NCI-H460 (cell line): ENCODE data around the gene DPYSL3. TPM values are rescaled to one million over a fixed set of nuclear protein-coding genes. Genes with fewer than 3 reads are reported as not detected.

Source experiments
- DNase-seq: peaks from one replicate; pipeline ENCODE4 v3.0.0-alpha.2; 2016; ENCODE audit warnings: low read depth; ENCODE audit errors: extremely low read depth
- total RNA-seq: library from RNA; depleted of rRNA; stranded (reverse); fragments of >200 nt; shearing (Covaris generic); gene quantifications from 2 replicates; pipeline ENCODE4 v1.2.3, GENCODE V29; 2014

Gene DPYSL3
- total RNA-seq, 1 experiment from 2014 or later: 12.4 TPM

- no peak for DNase-seq
Measured at GRCh38 chr5:147517383-147517782, 7.5 kb upstream of the DPYSL3 start.

- no peak for DNase-seq
Measured at GRCh38 chr5:147515269-147515668, 5.4 kb upstream of the DPYSL3 start.

GRCh38 chr5:147512659-147513379 lies 3.0 kb upstream of the DPYSL3 start:
- no peak for DNase-seq

GRCh38 chr5:147510885-147511284 lies 1.0 kb upstream of the DPYSL3 start:
- DNase-seq: no peak

GRCh38 chr5:147509041-147509709 lies 693 bp downstream of the DPYSL3 start:
- DNase-seq: no peak

- DNase-seq: no peak
Measured at GRCh38 chr5:147508711-147509040, 1.2 kb downstream of the DPYSL3 start.

- DNase-seq: no peak
Measured at GRCh38 chr5:147507480-147508126, 2.3 kb downstream of the DPYSL3 start.

GRCh38 chr5:147504535-147504934 lies 5.3 kb downstream of the DPYSL3 start:
- DNase-seq: no peak

- no peak for DNase-seq
Measured at GRCh38 chr5:147504011-147504410, 5.9 kb downstream of the DPYSL3 start.

GRCh38 chr5:147490989-147491388 lies 18.9 kb downstream of the DPYSL3 start:
- no peak for DNase-seq

GRCh38 chr5:147487031-147487750 lies 22.7 kb downstream of the DPYSL3 start:
- no peak for DNase-seq

- DNase-seq: no peak
Measured at GRCh38 chr5:147485814-147486213, 24.1 kb downstream of the DPYSL3 start.

GRCh38 chr5:147485046-147485445 lies 24.8 kb downstream of the DPYSL3 start:
- DNase-seq: no peak

GRCh38 chr5:147484708-147485020 lies 25.2 kb downstream of the DPYSL3 start:
- DNase-seq: no peak

GRCh38 chr5:147483961-147484707 lies 25.7 kb downstream of the DPYSL3 start:
- no peak for DNase-seq

- DNase-seq: no peak
Measured at GRCh38 chr5:147483188-147483790, 26.6 kb downstream of the DPYSL3 start.

GRCh38 chr5:147482706-147483180 lies 27.1 kb downstream of the DPYSL3 start:
- no peak for DNase-seq

GRCh38 chr5:147481874-147482705 lies 27.8 kb downstream of the DPYSL3 start:
- DNase-seq: no peak

GRCh38 chr5:147481376-147481775 lies 28.5 kb downstream of the DPYSL3 start:
- no peak for DNase-seq
